ENCODE data around the gene RGL1.

Gene RGL1

GRCh38 chr1:183871142-183871541 is 66.2 kb downstream of the RGL1 start:
- no peak for DNase-seq

- no peak for DNase-seq
These were observed 66.7 kb downstream of the RGL1 start for GRCh38 chr1:183871601-183872000.

GRCh38 chr1:183872403-183872802 is 67.5 kb downstream of the RGL1 start:
- DNase-seq, result no peak

GRCh38 chr1:183873642-183874041 is 68.7 kb downstream of the RGL1 start:
- no peak for DNase-seq

GRCh38 chr1:183876309-183876708 is 71.4 kb downstream of the RGL1 start:
- DNase-seq, result no peak

- DNase-seq, result no peak
These were observed 72.3 kb downstream of the RGL1 start for GRCh38 chr1:183877053-183877720.

GRCh38 chr1:183879494-183879893 is 74.6 kb downstream of the RGL1 start:
- no peak for DNase-seq

- no peak for DNase-seq
These were observed 75.0 kb downstream of the RGL1 start for GRCh38 chr1:183879966-183880365.

- DNase-seq, result no peak
These were observed 75.8 kb downstream of the RGL1 start for GRCh38 chr1:183880531-183881243.

GRCh38 chr1:183881387-183882131 is 76.6 kb downstream of the RGL1 start:
- no peak for DNase-seq

- no peak for DNase-seq
These were observed 77.6 kb downstream of the RGL1 start for GRCh38 chr1:183882335-183883167.

GRCh38 chr1:183883623-183884022 is 78.7 kb downstream of the RGL1 start:
- DNase-seq, result no peak

GRCh38 chr1:183884526-183884925 is 79.6 kb downstream of the RGL1 start:
- DNase-seq, result no peak

GRCh38 chr1:183885142-183885735 is 80.3 kb downstream of the RGL1 start:
- no peak for DNase-seq

- no peak for DNase-seq
These were observed 81.3 kb downstream of the RGL1 start for GRCh38 chr1:183886083-183886828.

- no peak for DNase-seq
These were observed 81.9 kb downstream of the RGL1 start for GRCh38 chr1:183886853-183887252.

- peak; percentile 12 for DNase-seq
These were observed 83.2 kb downstream of the RGL1 start for GRCh38 chr1:183887826-183888819.

GRCh38 chr1:183889095-183889494 is 84.2 kb downstream of the RGL1 start:
- DNase-seq, result no peak

- DNase-seq, result no peak
These were observed 86.4 kb downstream of the RGL1 start for GRCh38 chr1:183891158-183891856.

- no peak for DNase-seq
These were observed 87.5 kb downstream of the RGL1 start for GRCh38 chr1:183892351-183892793.
